ENCODE results near the gene SCFD2.

GRCh38 chr4:53026233-53026632 lies 339.6 kb downstream of the SCFD2 start:
- no peak for TF ChIP-seq CTCF (IDR thresholded peaks at IDR 0.05)
- no peak for TF ChIP-seq POLR2A (IDR thresholded peaks at IDR 0.05)

All from sigmoid colon (tissue), 3 donors.